Caco-2 (cell line): Measurements from ENCODE around the gene AAK1. TPM values are rescaled to one million over a fixed set of nuclear protein-coding genes. Genes with fewer than 3 reads are reported as not detected.

Source experiments
- BruUV-seq: library from RNA; stranded (reverse); fragments of 400-500 nt; replicated peaks from 2 replicates; lab custom pipeline; 2021; lab: Mats Ljungman, UMichigan
- CTCF ChIA-PET: fragments of 300-600 bp; sonication (Branson Sonifier 250); formaldehyde crosslinking; loops from one replicate; lab custom pipeline; 2022; ENCODE audit warnings: antibody characterized with exemption; lab: Charles Lee
- POLR2A ChIA-PET: fragments of 300-600 bp; sonication (Branson Sonifier 250); formaldehyde crosslinking; loops from one replicate; lab custom pipeline; 2022; ENCODE audit warnings: antibody characterized with exemption; lab: Charles Lee
- DNase-seq, 2 experiments: peaks; one replicate each; pipeline versions ENCODE4 v3.0.0 to v3.0.0-alpha.2; 2020 to 2022
- H3K27me3 ChIP-seq: replicated peaks from 2 replicates; pipeline ENCODE4 v1.6.0; 2011; ENCODE audit warnings: low read length; ENCODE audit not compliant: control insufficient read depth, insufficient read depth
- H3K36me3 ChIP-seq: 2 replicates; pipeline ENCODE4 v1.5.1; 2011; ENCODE audit warnings: low read length; ENCODE audit not compliant: control insufficient read depth, insufficient read depth
- H3K4me1 ChIP-seq: fragments of 250-450 bp; sonication (Bioruptor Pico); 2 replicates; pipeline ENCODE4 v1.5.1; 2020; ENCODE audit warnings: mild to moderate bottlenecking
- H3K4me3 ChIP-seq: 2 replicates; pipeline ENCODE4 v1.5.1; 2011; ENCODE audit warnings: low read depth, mild to moderate bottlenecking, control low read depth, low read length
- H3K9me3 ChIP-seq: fragments of 250-450 bp; sonication (Bioruptor Pico); 2 replicates; pipeline ENCODE4 v1.5.1; 2020; ENCODE audit warnings: mild to moderate bottlenecking, moderate library complexity
- H3K27ac Mint-ChIP-seq: one replicate; pipeline ENCODE4 v1.8.0; 2022; ENCODE audit warnings: mixed read lengths; ENCODE audit not compliant: unreplicated experiment
- H3K27me3 Mint-ChIP-seq: one replicate; pipeline ENCODE4 v1.8.0; 2022; ENCODE audit warnings: mixed read lengths; ENCODE audit not compliant: insufficient read depth, unreplicated experiment
- H3K36me3 Mint-ChIP-seq: one replicate; pipeline ENCODE4 v1.8.0; 2022; ENCODE audit warnings: mild to moderate bottlenecking, mixed read lengths; ENCODE audit not compliant: insufficient read depth, unreplicated experiment
- H3K4me1 Mint-ChIP-seq: one replicate; pipeline ENCODE4 v1.8.0; 2022; ENCODE audit warnings: low read depth, mixed read lengths; ENCODE audit not compliant: unreplicated experiment
- H3K4me3 Mint-ChIP-seq: one replicate; pipeline ENCODE4 v1.8.0; 2022; ENCODE audit warnings: mild to moderate bottlenecking, moderate library complexity, mixed read lengths; ENCODE audit not compliant: unreplicated experiment
- H3K9me3 Mint-ChIP-seq: one replicate; pipeline ENCODE4 v1.8.0; 2022; ENCODE audit warnings: mixed read lengths; ENCODE audit not compliant: unreplicated experiment
- CTCF ChIP-seq, 2 experiments: fragments of 200-600 bp in 1 of 2; IDR thresholded peaks; 1 replicate in 1 of 2; 2 replicates in 1 of 2; pipeline versions ENCODE4 v1.5.1 to v1.8.0; 2011 to 2022; ENCODE audit warnings: antibody characterized with exemption in 1 of 2, control low read depth in 1 of 2, inconsistent platforms in 1 of 2, low read depth in 1 of 2, low read length in 1 of 2, mild to moderate bottlenecking in 1 of 2, moderate library complexity in 1 of 2; ENCODE audit not compliant: insufficient read depth in 1 of 2, severe bottlenecking in 1 of 2, unreplicated experiment in 1 of 2
- intact Hi-C: fragments of 100-400 bp; cut with micrococcal nuclease; formaldehyde crosslinking; loops from one replicate; pipeline ENCODE4 v1.10.0; 2022; ENCODE audit not compliant: unreplicated experiment
- total RNA-seq: library from RNA; stranded (reverse); gene quantifications from 2 replicates; pipeline ENCODE4 v1.2.3, GENCODE V29; 2022

Gene AAK1
- total RNA-seq, 1 experiment from 2014 or later: 39.7 TPM

GRCh38 chr2:69644506-69644979, 1.0 kb upstream of the AAK1 start:
- Mint-ChIP-seq H3K4me3 (peak overlapping the region; percentile 96), H3K27me3 (no peaks in the 10 kb centered on the region), H3K4me1 (peaks cover 49% of the 10 kb centered on the region), H3K36me3 (peaks cover 11% of the 10 kb centered on the region), H3K9me3 (no peaks in the 10 kb centered on the region), H3K27ac (peak overlapping the region; percentile 98)
- ChIA-PET CTCF (no interaction called here), POLR2A (no interaction called here)
- no peaks in the 10 kb centered on the region for H3K9me3 ChIP-seq
- H3K4me3 ChIP-seq: peak overlapping the region; percentile 85
- no peaks in the 10 kb centered on the region for H3K36me3 ChIP-seq
- no peak for DNase-seq
- BruUV-seq: no TSS peak
- H3K27me3 ChIP-seq: no peaks in the 10 kb centered on the region
- TF ChIP-seq CTCF (IDR thresholded peaks at IDR 0.05; ENCODE audit: insufficient read depth in 1 of 2, low read depth in 1 of 2, low read length in 1 of 2, severe bottlenecking in 1 of 2, unreplicated experiment in 1 of 2): no peak
- intact Hi-C loops: loop anchor here (5.0 kb wide), 1 partner anchor 207 kb away; the partner anchor contains the start of gene NFU1
- H3K4me1 ChIP-seq: peaks cover 17% of the 10 kb centered on the region

- no TSS peak for BruUV-seq
- no peaks in the 10 kb centered on the region for H3K36me3 ChIP-seq
- Mint-ChIP-seq H3K36me3 (peaks cover 11% of the 10 kb centered on the region), H3K4me3 (peak overlapping the region; percentile 96), H3K27me3 (no peaks in the 10 kb centered on the region), H3K9me3 (no peaks in the 10 kb centered on the region), H3K4me1 (peaks cover 65% of the 10 kb centered on the region), H3K27ac (peak overlapping the region; percentile 98)
- ChIA-PET POLR2A (interaction anchor here (0.8 to 0.9 kb wide), 2 partner anchors 31 to 61 kb away, joined by 3 to 13 read pairs; no protein-coding TSS in a partner anchor), CTCF (no interaction called here)
- intact Hi-C loops: loop anchor here (1.0 to 5.0 kb wide), 3 partner anchors 71 to 206 kb away; partner anchors contain the start of gene NFU1
- peak overlapping the region; percentile 85 for H3K4me3 ChIP-seq
- H3K4me1 ChIP-seq: peaks cover 33% of the 10 kb centered on the region
- no peaks in the 10 kb centered on the region for H3K27me3 ChIP-seq
- no peak for TF ChIP-seq CTCF (IDR thresholded peaks at IDR 0.05; ENCODE audit: insufficient read depth in 1 of 2, low read depth in 1 of 2, low read length in 1 of 2, severe bottlenecking in 1 of 2, unreplicated experiment in 1 of 2)
- peak; percentile 53 to 62 for DNase-seq
- no peaks in the 10 kb centered on the region for H3K9me3 ChIP-seq
Observed at GRCh38 chr2:69642709-69643601, 584 bp downstream of the AAK1 start.

GRCh38 chr2:69641887-69642708, 1.4 kb downstream of the AAK1 start:
- Mint-ChIP-seq H3K4me1 (peaks cover 67% of the 10 kb centered on the region), H3K9me3 (no peaks in the 10 kb centered on the region), H3K36me3 (peaks cover 14% of the 10 kb centered on the region), H3K27me3 (no peaks in the 10 kb centered on the region), H3K27ac (peak overlapping the region; percentile 98), H3K4me3 (peak overlapping the region; percentile 96)
- Histone ChIP-seq H3K36me3 (no peaks in the 10 kb centered on the region), H3K9me3 (no peaks in the 10 kb centered on the region), H3K4me3 (peak overlapping the region; percentile 85), H3K4me1 (peaks cover 34% of the 10 kb centered on the region), H3K27me3 (no peaks in the 10 kb centered on the region)
- TF ChIP-seq CTCF (IDR thresholded peaks at IDR 0.05; ENCODE audit: insufficient read depth in 1 of 2, low read depth in 1 of 2, low read length in 1 of 2, severe bottlenecking in 1 of 2, unreplicated experiment in 1 of 2): no peak
- ChIA-PET CTCF (no interaction called here), POLR2A (no interaction called here)
- no peak for DNase-seq
- intact Hi-C loops: loop anchor here (5.0 kb wide), 1 partner anchor 205 kb away; the partner anchor contains the start of gene NFU1
- TSS peak; percentile 49 for BruUV-seq
